H1 (cell line): Measurements from ENCODE around the gene MXRA8. TPM values are rescaled to one million over a fixed set of nuclear protein-coding genes. Genes with fewer than 3 reads are reported as not detected.

Experiments
- ATF2 ChIP-seq: IDR thresholded peaks from 2 replicates; pipeline ENCODE4 v1.6.1; 2012; ENCODE audit warnings: low read length, inconsistent platforms
- CBX8 ChIP-seq: fragments of 300-800, 300-1000 bp; sonication (generic); IDR thresholded peaks from 2 replicates; pipeline ENCODE4 v1.7.1; 2016; ENCODE audit warnings: low read depth, low read length, borderline replicate concordance
- CEBPB ChIP-seq: IDR thresholded peaks from 2 replicates; pipeline ENCODE4 v1.6.1; 2012; ENCODE audit warnings: low read depth, low read length
- CTBP2 ChIP-seq: IDR thresholded peaks from 2 replicates; pipeline ENCODE4 v1.7.0; 2011; ENCODE audit warnings: borderline replicate concordance, mild to moderate bottlenecking, moderate library complexity, mixed read lengths, low read length; ENCODE audit not compliant: insufficient read depth, insufficient read length
- EZH2 ChIP-seq: fragments of 200-600 bp; sonication (generic); IDR thresholded peaks from 2 replicates; pipeline ENCODE4 v1.7.1; 2012; ENCODE audit warnings: low read depth, mild to moderate bottlenecking, moderate library complexity, low read length, inconsistent platforms; ENCODE audit not compliant: severe bottlenecking
- HDAC2 ChIP-seq, 2 experiments: fragments of 300-600 bp in 1 of 2; sonication (generic) in 1 of 2; IDR thresholded peaks; 2 replicates each; pipeline ENCODE4 v1.6.1; 2011 to 2012; ENCODE audit warnings: low read depth in 2 of 2, low read length in 2 of 2, mild to moderate bottlenecking in 2 of 2, moderate library complexity in 2 of 2, borderline replicate concordance in 1 of 2, inconsistent platforms in 1 of 2
- JUND ChIP-seq: IDR thresholded peaks from 2 replicates; pipeline ENCODE4 v1.6.1; 2011; ENCODE audit warnings: mild to moderate bottlenecking, improper control_type of control experiment, low read length
- KDM1A ChIP-seq: fragments of 200-600, 300-600 bp; sonication (generic); IDR thresholded peaks from 2 replicates; pipeline ENCODE4 v1.7.1; 2016; ENCODE audit warnings: mild to moderate bottlenecking, low read length, borderline replicate concordance
- KDM4A ChIP-seq: IDR thresholded peaks from one replicate; pipeline ENCODE4 v1.7.1; 2012; ENCODE audit warnings: low read depth, mild to moderate bottlenecking, moderate library complexity, low read length, inconsistent platforms; ENCODE audit not compliant: severe bottlenecking
- NRF1 ChIP-seq: IDR thresholded peaks from 2 replicates; pipeline ENCODE4 v1.6.1; 2011; ENCODE audit warnings: mild to moderate bottlenecking, low read depth, low read length, improper control_type of control experiment
- POLR2A ChIP-seq, 2 experiments: IDR thresholded peaks; 1 replicate in 1 of 2; 2 replicates in 1 of 2; pipeline ENCODE4 v1.6.1; 2011; ENCODE audit warnings: low read depth in 2 of 2, low read length in 2 of 2, mild to moderate bottlenecking in 2 of 2; ENCODE audit errors: control extremely low read depth in 1 of 2
- RAD21 ChIP-seq, 2 experiments: IDR thresholded peaks in 1 of 2; conservative IDR thresholded peaks in 1 of 2; 2 replicates each; pipeline ENCODE4 v1.6.1; 2011; ENCODE audit warnings: low read depth in 2 of 2, low read length in 2 of 2, improper control_type of control experiment in 1 of 2, inconsistent platforms in 1 of 2, mild to moderate bottlenecking in 1 of 2, moderate library complexity in 1 of 2
- SAP30 ChIP-seq: fragments of 300-600 bp; sonication (generic); IDR thresholded peaks from 2 replicates; pipeline ENCODE4 v1.7.1; 2012; ENCODE audit warnings: low read length, moderate library complexity, mild to moderate bottlenecking, inconsistent platforms; ENCODE audit not compliant: insufficient read depth, insufficient replicate concordance
- SIX5 ChIP-seq: IDR thresholded peaks from 2 replicates; pipeline ENCODE4 v1.6.1; 2011; ENCODE audit warnings: mild to moderate bottlenecking, low read depth, low read length
- SUZ12 ChIP-seq: fragments of 200-600 bp; sonication (generic); IDR thresholded peaks from 2 replicates; pipeline ENCODE4 v1.6.1; 2012; ENCODE audit warnings: mild to moderate bottlenecking, inconsistent platforms, low read length, moderate library complexity, mixed read lengths
- TAF1 ChIP-seq: IDR thresholded peaks from 2 replicates; pipeline ENCODE4 v1.6.1; 2011; ENCODE audit warnings: mild to moderate bottlenecking, low read depth, low read length
- YY1 ChIP-seq: IDR thresholded peaks from 2 replicates; pipeline ENCODE4 v1.6.1; 2011; ENCODE audit warnings: low read depth, mild to moderate bottlenecking, low read length
- polyA plus RNA-seq, 7 experiments: library from polyadenylated mRNA; depleted of rRNA in 3 of 7; stranded (reverse) in 5 of 7; unstranded in 2 of 7; fragments of >200 nt in 5 of 7; fragments of 200-250 nt in 2 of 7; gene quantifications; 1 replicate in 5 of 7; 2 replicates in 1 of 7; 4 replicates in 1 of 7; pipeline versions ENCODE4 v1.2.1 to v1.2.3, GENCODE V29; 2011 to 2013; ENCODE audit warnings: missing spikeins in 2 of 7, mixed read lengths in 2 of 7
- total RNA-seq: library from RNA; stranded (reverse); fragmentation: NEBNext Ultra II Directional; extraction: Animal tissue kit (Norgen Biotek cat#: 25700); gene quantifications from 2 replicates; pipeline ENCODE4 v1.2.1, GENCODE V29; 2021

The MXRA8 gene
- total and polyA plus RNA-seq, 2 of the 8 experiments (the other 6 are each of a cell fraction or from before 2014, with no cell fraction given): 10.5 to 17.2 TPM

- TF ChIP-seq CBX8: no peak
- no peak for TF ChIP-seq RAD21 (IDR thresholded peaks at IDR 0.05 in 1 of 2, conservative IDR thresholded peaks at IDR 0.05 in 1 of 2; ENCODE audit: low read depth in 2 of 2, low read length in 2 of 2)
- TF ChIP-seq KDM4A: peak; percentile 28
- no peak for TF ChIP-seq ATF2
- peak; percentile 97 for TF ChIP-seq YY1
- TF ChIP-seq SIX5: peak; percentile 50; the same call in 1 of the 2 replicates
- no peak for TF ChIP-seq KDM1A
- no peak for TF ChIP-seq SUZ12
- no peak for TF ChIP-seq JUND
- TF ChIP-seq EZH2: no peak
- no peak for TF ChIP-seq CTBP2
- TF ChIP-seq POLR2A (IDR thresholded peaks at IDR 0.05; ENCODE audit: control extremely low read depth in 1 of 2, low read depth in 2 of 2, low read length in 2 of 2): peak in 1 of 2 experiments; percentile 94; a peak in 2 of 3 replicates
- peak; percentile 39 for TF ChIP-seq NRF1
- TF ChIP-seq HDAC2 (IDR thresholded peaks at IDR 0.05; ENCODE audit: borderline replicate concordance in 1 of 2, low read depth in 2 of 2, low read length in 2 of 2): peak in 1 of 2 experiments; percentile 86; a peak in 2 of 4 replicates
- TF ChIP-seq SAP30: no peak
- no peak for TF ChIP-seq CEBPB
- peak; percentile 97 for TF ChIP-seq TAF1
Observed at GRCh38 chr1:1406821-1407635, 48.7 kb upstream of the MXRA8 start, which contains the start of gene MRPL20 (continued).
